ENCODE results near the gene ALDH16A1.

ALDH16A1 gene

DNA sequence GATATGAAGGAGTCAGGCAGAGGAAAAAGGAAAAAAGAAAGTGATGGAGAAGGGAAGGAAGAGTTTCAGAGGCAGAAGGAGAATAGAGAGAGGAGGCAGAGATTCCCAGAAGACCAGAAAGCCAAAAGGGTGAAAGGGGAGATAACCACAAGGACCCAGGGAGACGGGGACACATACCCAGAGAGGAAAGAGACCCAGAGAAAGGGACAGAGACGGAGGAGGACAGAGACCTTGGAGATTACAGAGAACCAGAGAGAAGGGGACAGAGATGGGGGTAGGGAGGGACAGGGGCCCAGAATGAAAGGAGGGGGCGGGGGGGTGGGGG, 31.2 kb upstream of the ALDH16A1 start:
- Histone ChIP-seq H3K4me2 (ENCODE audit: low read length) (no peak overlapping the region), H3K36me3 (ENCODE audit: control insufficient read depth, low read length) (no peaks in the 10 kb centered on the region), H3K9me2 (replicated peaks; ENCODE audit: control insufficient read depth, low read length) (no peaks in the 10 kb centered on the region), H3K27me3 (ENCODE audit: control insufficient read depth, low read length) (peaks cover 63% of the 10 kb centered on the region), H4K20me1 (ENCODE audit: control insufficient read depth, insufficient read depth, low read depth, low read length) (no peaks in the 10 kb centered on the region), H3K4me1 (ENCODE audit: control insufficient read depth, low read length) (peaks cover 52% of the 10 kb centered on the region), H3K79me2 (ENCODE audit: control insufficient read depth, low read length) (no peaks in the 10 kb centered on the region), H3K27ac (ENCODE audit: low read depth, low read length) (no peak overlapping the region), H3K4me3 (ENCODE audit: low read length) (no peak overlapping the region), H3F3A (ENCODE audit: control insufficient read depth, insufficient read depth) (peaks cover 2% of the 10 kb centered on the region; the same call in 1 of the 2 replicates), H3K9me3 (ENCODE audit: control insufficient read depth, insufficient read depth, low read length) (no peaks in the 10 kb centered on the region)
- TF ChIP-seq, protein P1, sequence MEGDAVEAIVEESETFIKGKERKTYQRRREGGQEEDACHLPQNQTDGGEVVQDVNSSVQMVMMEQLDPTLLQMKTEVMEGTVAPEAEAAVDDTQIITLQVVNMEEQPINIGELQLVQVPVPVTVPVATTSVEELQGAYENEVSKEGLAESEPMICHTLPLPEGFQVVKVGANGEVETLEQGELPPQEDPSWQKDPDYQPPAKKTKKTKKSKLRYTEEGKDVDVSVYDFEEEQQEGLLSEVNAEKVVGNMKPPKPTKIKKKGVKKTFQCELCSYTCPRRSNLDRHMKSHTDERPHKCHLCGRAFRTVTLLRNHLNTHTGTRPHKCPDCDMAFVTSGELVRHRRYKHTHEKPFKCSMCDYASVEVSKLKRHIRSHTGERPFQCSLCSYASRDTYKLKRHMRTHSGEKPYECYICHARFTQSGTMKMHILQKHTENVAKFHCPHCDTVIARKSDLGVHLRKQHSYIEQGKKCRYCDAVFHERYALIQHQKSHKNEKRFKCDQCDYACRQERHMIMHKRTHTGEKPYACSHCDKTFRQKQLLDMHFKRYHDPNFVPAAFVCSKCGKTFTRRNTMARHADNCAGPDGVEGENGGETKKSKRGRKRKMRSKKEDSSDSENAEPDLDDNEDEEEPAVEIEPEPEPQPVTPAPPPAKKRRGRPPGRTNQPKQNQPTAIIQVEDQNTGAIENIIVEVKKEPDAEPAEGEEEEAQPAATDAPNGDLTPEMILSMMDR (IDR thresholded peaks at IDR 0.05; ENCODE audit: low read depth, low read length, poor library complexity, severe bottlenecking) = no peak

DNA sequence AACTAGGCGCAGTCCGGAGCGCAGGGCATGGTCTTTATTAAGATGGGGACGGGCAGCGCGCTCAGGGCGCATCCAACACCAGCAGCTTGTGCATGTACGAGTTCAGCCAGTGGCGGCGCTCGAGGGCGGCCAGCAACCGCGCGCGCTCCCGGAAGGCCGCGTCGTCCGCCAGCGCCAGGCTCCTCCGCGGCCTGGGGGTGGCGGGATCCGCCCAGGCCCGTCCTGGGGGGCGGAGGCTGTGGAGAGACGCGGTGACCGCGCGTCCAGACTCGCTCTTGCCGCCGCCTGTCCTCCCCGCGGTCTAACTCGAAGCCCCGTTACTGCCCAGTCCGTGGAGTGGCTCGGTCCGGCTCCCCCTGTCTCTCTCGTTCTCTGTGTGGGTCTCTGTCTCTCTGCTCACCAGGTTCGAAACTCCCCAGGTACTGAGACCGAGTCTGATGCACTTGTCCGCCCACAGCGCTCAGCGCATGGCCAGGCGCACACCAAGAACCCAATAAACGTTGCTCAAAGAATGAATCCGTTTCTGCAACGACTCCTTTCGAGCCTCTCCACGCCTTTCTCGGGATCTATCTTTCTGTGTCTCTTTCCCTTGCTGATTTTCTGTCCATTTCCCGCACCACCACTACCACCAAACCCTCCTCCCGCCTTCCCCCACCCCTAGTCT, 30.5 kb upstream of the ALDH16A1 start:
- Histone ChIP-seq H3K36me3 (ENCODE audit: control insufficient read depth, low read length) (no peaks in the 10 kb centered on the region), H3K9me3 (ENCODE audit: control insufficient read depth, insufficient read depth, low read length) (no peaks in the 10 kb centered on the region), H3K27me3 (ENCODE audit: control insufficient read depth, low read length) (peaks cover 70% of the 10 kb centered on the region), H3K4me3 (ENCODE audit: low read length) (no peak overlapping the region), H4K20me1 (ENCODE audit: control insufficient read depth, insufficient read depth, low read depth, low read length) (no peaks in the 10 kb centered on the region), H3K4me1 (ENCODE audit: control insufficient read depth, low read length) (peaks cover 48% of the 10 kb centered on the region), H3K27ac (ENCODE audit: low read depth, low read length) (no peak overlapping the region), H3K4me2 (ENCODE audit: low read length) (no peak overlapping the region), H3K9me2 (replicated peaks; ENCODE audit: control insufficient read depth, low read length) (no peaks in the 10 kb centered on the region), H3K79me2 (ENCODE audit: control insufficient read depth, low read length) (no peaks in the 10 kb centered on the region), H3F3A (ENCODE audit: control insufficient read depth, insufficient read depth) (peaks cover 2% of the 10 kb centered on the region; the same call in 1 of the 2 replicates)
- TF ChIP-seq EZH2phosphoT487 (IDR thresholded peaks at IDR 0.05; ENCODE audit: borderline replicate concordance, low read length) = no peak; the same call in 1 of the 2 replicates
- TF ChIP-seq, protein P1 (IDR thresholded peaks at IDR 0.05; ENCODE audit: low read depth, low read length, poor library complexity, severe bottlenecking) = peak; percentile 26

DNA sequence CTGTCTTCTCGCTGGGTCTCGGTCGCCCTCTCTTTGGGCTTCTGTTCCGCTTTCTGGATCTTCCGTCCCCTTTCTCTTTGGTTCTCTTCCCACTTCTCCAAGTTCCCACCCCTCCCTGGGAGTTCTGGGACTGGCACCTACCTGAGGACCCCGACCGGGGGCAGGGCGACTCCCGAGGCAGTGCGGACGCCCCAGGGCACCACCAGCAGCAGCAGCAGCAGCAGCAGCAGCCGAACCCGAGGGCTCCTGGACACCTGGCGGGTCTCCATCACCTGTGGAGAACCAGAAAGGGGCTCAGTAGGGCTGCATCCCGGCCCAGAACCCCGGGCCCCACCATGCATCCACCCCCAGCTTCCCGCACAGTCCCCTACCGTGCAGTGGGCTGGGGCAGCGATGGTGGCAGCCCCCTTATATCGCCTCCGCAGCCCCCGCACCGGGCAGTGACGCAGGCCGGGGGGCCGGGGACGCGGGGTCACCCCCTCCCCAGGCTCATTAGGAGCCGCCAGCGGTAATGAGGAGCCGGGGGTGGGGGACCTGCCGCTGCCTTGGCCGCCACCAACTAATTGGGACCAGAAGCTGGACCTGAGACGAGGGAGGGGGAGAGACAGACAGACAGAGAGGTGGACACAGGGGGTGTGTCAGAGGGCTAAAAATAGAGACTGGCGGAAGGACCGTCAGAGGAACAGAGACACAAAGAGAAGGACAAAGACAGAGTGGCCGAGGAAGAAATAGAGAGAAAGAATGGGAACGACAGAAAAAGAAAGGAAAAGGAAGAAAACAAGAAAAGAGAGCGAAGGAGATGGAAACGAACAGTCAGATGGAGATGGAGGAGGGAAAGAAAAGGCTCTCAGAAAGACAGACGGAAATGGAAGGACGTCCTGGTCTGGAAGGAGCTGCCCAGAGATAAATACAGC, 29.7 kb upstream of the ALDH16A1 start, which contains the start of gene PTH2:
TSS of gene PTH2 (minus strand) at position 371 of the 914 bp plus-strand sequence. CDS start at position 269, 102 bp downstream.
- H4K20me1 ChIP-seq (ENCODE audit: control insufficient read depth, insufficient read depth, low read depth, low read length) = no peaks in the 10 kb centered on the region
- no peaks in the 10 kb centered on the region for H3K79me2 ChIP-seq (ENCODE audit: control insufficient read depth, low read length)
- TF ChIP-seq, protein P1 (IDR thresholded peaks at IDR 0.05; ENCODE audit: low read depth, low read length, poor library complexity, severe bottlenecking) = no peak
- no peak; the same call in 1 of the 2 replicates for TF ChIP-seq EZH2phosphoT487 (IDR thresholded peaks at IDR 0.05; ENCODE audit: borderline replicate concordance, low read length)
- H3K4me2 ChIP-seq (ENCODE audit: low read length) = no peak within 1 kb of the TSS
- H3K36me3 ChIP-seq (ENCODE audit: control insufficient read depth, low read length) = no peaks in the 10 kb centered on the region
- no peaks in the 10 kb centered on the region for H3K9me2 ChIP-seq (replicated peaks; ENCODE audit: control insufficient read depth, low read length)
- no peak within 1 kb of the TSS for H3K27ac ChIP-seq (ENCODE audit: low read depth, low read length)
- H3K4me1 ChIP-seq (ENCODE audit: control insufficient read depth, low read length) = peaks cover 47% of the 10 kb centered on the region
- peaks cover 2% of the 10 kb centered on the region; the same call in 1 of the 2 replicates for H3F3A ChIP-seq (ENCODE audit: control insufficient read depth, insufficient read depth)
- H3K27me3 ChIP-seq (ENCODE audit: control insufficient read depth, low read length) = peaks cover 77% of the 10 kb centered on the region
- H3K9me3 ChIP-seq (ENCODE audit: control insufficient read depth, insufficient read depth, low read length) = no peaks in the 10 kb centered on the region
- H3K4me3 ChIP-seq (ENCODE audit: low read length) = no peak within 1 kb of the TSS

Measured in DOHH2 (cell line).